H9 (cell line): ENCODE measurements around the gene B3GNT7. TPM values are rescaled to one million over a fixed set of nuclear protein-coding genes. Genes with fewer than 3 reads are reported as not detected.

ENCODE experiments used
- DNase-seq: peaks from one replicate; pipeline ENCODE4 v3.0.0-alpha.2; 2017
- H2AFZ ChIP-seq: one replicate; pipeline ENCODE4 v1.6.1; 2013; ENCODE audit warnings: mild to moderate bottlenecking, low read length, control low read depth, moderate library complexity
- H2AK5ac ChIP-seq: 2 replicates; pipeline ENCODE4 v1.6.1; 2013; ENCODE audit warnings: low read length, control low read depth, mixed read lengths; ENCODE audit not compliant: insufficient read length
- H2BK120ac ChIP-seq: one replicate; pipeline ENCODE4 v1.6.1; 2013; ENCODE audit warnings: low read depth, mild to moderate bottlenecking, low read length, control low read depth, inconsistent platforms; ENCODE audit not compliant: poor library complexity, severe bottlenecking
- H2BK12ac ChIP-seq: 2 replicates; pipeline ENCODE4 v1.6.1; 2013; ENCODE audit warnings: low read length, control low read depth, mixed read lengths, low read depth; ENCODE audit not compliant: insufficient read length
- H2BK15ac ChIP-seq: 2 replicates; pipeline ENCODE4 v1.6.1; 2013; ENCODE audit warnings: low read depth, low read length, control low read depth
- H2BK20ac ChIP-seq: one replicate; pipeline ENCODE4 v1.6.1; 2013; ENCODE audit warnings: low read depth, mild to moderate bottlenecking, low read length, control low read depth, inconsistent platforms; ENCODE audit not compliant: poor library complexity, severe bottlenecking
- H2BK5ac ChIP-seq: 2 replicates; pipeline ENCODE4 v1.6.1; 2013; ENCODE audit warnings: low read length, control low read depth, mixed read lengths; ENCODE audit not compliant: insufficient read length
- H3K14ac ChIP-seq: 2 replicates; pipeline ENCODE4 v1.6.1; 2013; ENCODE audit warnings: low read length, control low read depth; ENCODE audit not compliant: insufficient read depth
- H3K18ac ChIP-seq: 2 replicates; pipeline ENCODE4 v1.6.1; 2013; ENCODE audit warnings: low read depth, mild to moderate bottlenecking, mixed read lengths, low read length, control low read depth; ENCODE audit not compliant: insufficient read length
- H3K23ac ChIP-seq: 2 replicates; pipeline ENCODE4 v1.6.1; 2013; ENCODE audit warnings: low read length, control low read depth, mixed read lengths, low read depth; ENCODE audit not compliant: insufficient read length
- H3K23me2 ChIP-seq: 2 replicates; pipeline ENCODE4 v1.6.1; 2013; ENCODE audit warnings: low read depth, mild to moderate bottlenecking, mixed read lengths, low read length, control low read depth; ENCODE audit not compliant: insufficient read length, poor library complexity, severe bottlenecking
- H3K27ac ChIP-seq: 2 replicates; pipeline ENCODE4 v1.5.1; 2013; ENCODE audit warnings: low read length, control low read depth, mixed read lengths, low read depth; ENCODE audit not compliant: insufficient read length
- H3K27me3 ChIP-seq: 2 replicates; pipeline ENCODE4 v1.6.1; 2013; ENCODE audit warnings: low read length, control low read depth, inconsistent platforms; ENCODE audit not compliant: insufficient read depth
- H3K4ac ChIP-seq: 2 replicates; pipeline ENCODE4 v1.6.1; 2013; ENCODE audit warnings: low read depth, mild to moderate bottlenecking, control low read depth, inconsistent platforms, low read length, moderate library complexity
- H3K4me1 ChIP-seq: 2 replicates; pipeline ENCODE4 v1.6.1; 2013; ENCODE audit warnings: low read length, control low read depth, inconsistent platforms; ENCODE audit not compliant: insufficient read depth
- H3K4me2 ChIP-seq: 2 replicates; pipeline ENCODE4 v1.6.1; 2013; ENCODE audit warnings: low read length, control low read depth, mixed read lengths; ENCODE audit not compliant: insufficient read length, insufficient read depth
- H3K56ac ChIP-seq: 2 replicates; pipeline ENCODE4 v1.6.1; 2013; ENCODE audit warnings: low read depth, mild to moderate bottlenecking, mixed read lengths, low read length, control low read depth; ENCODE audit not compliant: insufficient read length
- H3K79me1 ChIP-seq: 2 replicates; pipeline ENCODE4 v1.6.1; 2013; ENCODE audit warnings: low read depth, mild to moderate bottlenecking, moderate library complexity, low read length, control low read depth, inconsistent platforms; ENCODE audit not compliant: insufficient read depth, poor library complexity, severe bottlenecking
- H3K79me2 ChIP-seq: 2 replicates; pipeline ENCODE4 v1.6.1; 2013; ENCODE audit warnings: low read length, control low read depth, inconsistent platforms; ENCODE audit not compliant: insufficient read depth
- H3K9ac ChIP-seq: 2 replicates; pipeline ENCODE4 v1.6.1; 2013; ENCODE audit warnings: low read length, control low read depth, mixed read lengths; ENCODE audit not compliant: insufficient read length; ENCODE audit errors: extremely low read depth
- H3K9me3 ChIP-seq: one replicate; pipeline ENCODE4 v1.6.1; 2013; ENCODE audit warnings: low read depth, low read length, inconsistent platforms; ENCODE audit not compliant: control insufficient read depth
- H3T11ph ChIP-seq: one replicate; pipeline ENCODE4 v1.6.1; 2013; ENCODE audit warnings: mild to moderate bottlenecking, low read length, control low read depth, inconsistent platforms
- H4K20me1 ChIP-seq: one replicate; pipeline ENCODE4 v1.6.1; 2013; ENCODE audit not compliant: control insufficient read depth, insufficient read length, insufficient read depth
- H4K5ac ChIP-seq: 2 replicates; pipeline ENCODE4 v1.6.1; 2013; ENCODE audit warnings: low read depth, mild to moderate bottlenecking, mixed read lengths, low read length, control low read depth; ENCODE audit not compliant: insufficient read length
- H4K8ac ChIP-seq: replicated peaks from 2 replicates; pipeline ENCODE4 v1.6.1; 2013; ENCODE audit warnings: low read length, control low read depth, mixed read lengths, low read depth; ENCODE audit not compliant: insufficient read length
- H4K91ac ChIP-seq: 2 replicates; pipeline ENCODE4 v1.6.1; 2013; ENCODE audit warnings: low read depth, mild to moderate bottlenecking, moderate library complexity, mixed read lengths, low read length, control low read depth; ENCODE audit not compliant: insufficient read length
- H3K27ac Mint-ChIP-seq, 3 experiments: 2 replicates in 2 of 3; 3 replicates in 1 of 3; pipeline ENCODE4 v1.8.0; 2020 to 2021; ENCODE audit warnings: mixed read lengths in 3 of 3, mild to moderate bottlenecking in 1 of 3, moderate library complexity in 1 of 3
- H3K27me3 Mint-ChIP-seq: 2 replicates; pipeline ENCODE4 v1.8.0; 2021; ENCODE audit warnings: low read depth, mild to moderate bottlenecking, moderate library complexity, mixed read lengths
- H3K36me3 Mint-ChIP-seq, 3 experiments: 2 replicates in 2 of 3; 3 replicates in 1 of 3; pipeline ENCODE4 v1.8.0; 2020 to 2021; ENCODE audit warnings: low read depth in 3 of 3, mixed read lengths in 3 of 3; ENCODE audit not compliant: insufficient read depth in 1 of 3
- H3K4me1 Mint-ChIP-seq, 2 experiments: 2 replicates each; pipeline ENCODE4 v1.8.0; 2020; ENCODE audit warnings: mixed read lengths in 2 of 2
- H3K4me3 Mint-ChIP-seq, 2 experiments: 2 replicates in 1 of 2; 3 replicates in 1 of 2; pipeline ENCODE4 v1.8.0; 2020 to 2021; ENCODE audit warnings: mild to moderate bottlenecking in 2 of 2, mixed read lengths in 2 of 2, moderate library complexity in 1 of 2
- H3K9me3 Mint-ChIP-seq, 2 experiments: 2 replicates in 1 of 2; 3 replicates in 1 of 2; pipeline ENCODE4 v1.8.0; 2020; ENCODE audit warnings: mild to moderate bottlenecking in 2 of 2, mixed read lengths in 2 of 2, moderate library complexity in 1 of 2
- CTCF ChIP-seq: fragments of 200-600 bp; sonication (generic); conservative IDR thresholded peaks from 3 replicates; pipeline ENCODE4 v1.8.0; 2021; ENCODE audit warnings: antibody characterized with exemption, mild to moderate bottlenecking
- WGBS: extraction: QIAGEN DNeasy Blood & Tissue Kit; methylation state at CpG from one replicate; pipeline ENCODE4 v1.1.7; 2013; ENCODE audit warnings: missing lambda C conversion rate, low lambda C conversion rate, mixed read lengths; ENCODE audit not compliant: insufficient read length; ENCODE audit errors: extremely low coverage; 5-methylcytosine and 5-hydroxymethylcytosine counted together
- total RNA-seq: library from RNA; stranded (reverse); gene quantifications from 2 replicates; pipeline ENCODE4 v1.2.1, GENCODE V29; 2021

The B3GNT7 gene
- total RNA-seq, 1 experiment from 2014 or later = 42.2 TPM

- Histone ChIP-seq H3K23ac (no peak overlapping the region), H3K9ac (no peak overlapping the region), H2AFZ (no peak overlapping the region), H3K27ac (no peak overlapping the region), H3K79me1 (no peaks in the 10 kb centered on the region), H3K4me2 (no peak overlapping the region), H2BK12ac (no peak overlapping the region), H3K27me3 (no peaks in the 10 kb centered on the region), H3K18ac (no peak overlapping the region), H4K91ac (no peak overlapping the region), H3T11ph (no peak overlapping the region), H3K79me2 (no peaks in the 10 kb centered on the region), H3K14ac (no peak overlapping the region), H4K20me1 (no peaks in the 10 kb centered on the region), H2BK120ac (no peak overlapping the region), H4K5ac (no peak overlapping the region), H3K4me1 (peaks cover 12% of the 10 kb centered on the region; the same call in 1 of the 2 replicates), H2BK5ac (no peak overlapping the region), H3K23me2 (peaks cover 4% of the 10 kb centered on the region), H3K9me3 (no peaks in the 10 kb centered on the region), H2AK5ac (no peak overlapping the region), H2BK15ac (no peak overlapping the region), H4K8ac (no peak overlapping the region), H3K4ac (no peak overlapping the region), H2BK20ac (no peak overlapping the region), H3K56ac (no peak overlapping the region)
- H3K27ac Mint-ChIP-seq = peak overlapping the region in 2 of 3 experiments; percentile 92 to 95; a peak in 5 of 7 replicates
- H3K4me1 Mint-ChIP-seq = peaks cover 51 to 62% of the 10 kb centered on the region in 2 experiments
- H3K9me3 Mint-ChIP-seq = peaks cover 1 to 3% of the 10 kb centered on the region in 2 experiments; a peak in 1 of 5 replicates
- peak overlapping the region in 1 of 2 experiments; percentile 55; a peak in 1 of 5 replicates for H3K4me3 Mint-ChIP-seq
- TF ChIP-seq CTCF = no peak
- DNase-seq = no peak
- no peaks in the 10 kb centered on the region; the same call in 1 of the 2 replicates for H3K27me3 Mint-ChIP-seq
- H3K36me3 Mint-ChIP-seq = peaks cover 0 to 5% (median 4%) of the 10 kb centered on the region in 3 experiments; a peak in 5 of 7 replicates
- WGBS = no CpG with 5 or more reads among the region's 7 CpGs
Observed at GRCh38 chr2:231372326-231372725, 23.2 kb upstream of the B3GNT7 start.
